Measurements from ENCODE around the gene EIF4E3. TPM values are rescaled to one million over a fixed set of nuclear protein-coding genes. Genes with fewer than 3 reads are reported as not detected.

The EIF4E3 gene
- polyA plus RNA-seq, 1 donor from 2014 or later: 1.7 TPM

DNA sequence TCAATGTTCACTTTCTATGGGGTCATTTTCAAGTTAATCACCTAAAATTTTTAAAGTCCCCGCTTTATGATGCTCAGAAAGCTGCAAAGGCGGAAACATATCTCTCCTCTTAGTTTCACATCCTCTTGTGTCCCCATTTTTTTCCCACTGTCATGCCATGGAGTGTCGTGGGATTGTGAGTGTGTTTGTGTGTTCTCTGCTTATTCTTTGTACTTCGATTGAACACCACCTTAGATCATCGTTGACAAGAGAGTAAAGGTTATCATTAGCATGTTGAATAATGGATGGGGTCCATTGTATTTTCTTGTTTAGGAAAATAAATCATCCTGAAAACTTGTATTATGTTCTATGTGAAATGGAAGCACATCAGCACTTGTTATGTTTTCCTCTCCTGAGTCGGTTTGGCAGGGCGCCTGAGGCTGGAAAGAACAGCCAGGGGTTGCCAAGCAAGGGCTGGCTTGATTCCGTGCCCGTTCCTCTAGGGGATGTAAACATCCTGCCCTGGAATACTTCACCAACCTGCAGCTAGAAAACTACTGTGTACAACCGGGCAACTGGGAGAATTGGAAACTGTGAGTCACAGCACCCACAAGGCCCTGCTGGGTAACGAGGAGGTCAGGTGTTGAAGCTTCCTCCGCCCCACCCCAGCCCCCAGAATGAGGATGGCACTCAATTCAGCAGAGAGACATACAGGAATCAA is 67.2 kb downstream of the EIF4E3 start:
- Mint-ChIP-seq H3K36me3 (no peaks in the 10 kb centered on the region), H3K4me1 (no peaks in the 10 kb centered on the region), H3K9me3 (no peaks in the 10 kb centered on the region), H3K4me3 (no peak overlapping the region), H3K27ac (peak overlapping the region in 1 of 3 donors; percentile 43), H3K27me3 (no peaks in the 10 kb centered on the region)

- Mint-ChIP-seq H3K27ac (no peak overlapping the region), H3K4me3 (no peak overlapping the region), H3K36me3 (no peaks in the 10 kb centered on the region), H3K4me1 (peaks cover 0 to 4% (median 0%) of the 10 kb centered on the region in 3 donors), H3K27me3 (peaks cover 2% of the 10 kb centered on the region), H3K9me3 (no peaks in the 10 kb centered on the region)
Observed at GRCh38 chr3:71655061-71655460, 70.1 kb downstream of the EIF4E3 start.

DNA sequence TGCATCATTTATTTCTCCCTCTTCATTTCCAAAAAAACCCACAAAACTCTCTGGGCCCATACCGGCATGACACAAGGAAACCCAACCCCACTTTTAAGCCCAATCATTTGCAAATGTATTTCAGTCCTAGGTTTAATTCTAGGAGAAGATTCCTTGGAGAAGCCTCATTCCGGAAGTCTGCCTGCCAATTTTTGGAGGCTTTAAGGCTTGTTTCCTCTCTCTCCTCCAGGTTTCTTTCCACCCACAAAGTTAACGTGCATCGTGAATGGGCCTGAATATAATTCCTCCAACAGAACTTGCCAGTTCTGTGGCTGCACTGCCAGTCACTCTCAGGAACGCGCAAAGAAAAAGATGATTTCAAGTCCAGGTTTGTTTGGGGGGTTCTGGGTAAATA is 71.8 kb downstream of the EIF4E3 start:
- Mint-ChIP-seq H3K36me3 (no peaks in the 10 kb centered on the region), H3K4me1 (peaks cover 0 to 4% (median 0%) of the 10 kb centered on the region in 3 donors), H3K27me3 (peaks cover 5% of the 10 kb centered on the region), H3K9me3 (no peaks in the 10 kb centered on the region), H3K27ac (no peak overlapping the region), H3K4me3 (no peak overlapping the region)

GRCh38 chr3:71652781-71653413 is 72.3 kb downstream of the EIF4E3 start:
- H3K4me3 Mint-ChIP-seq: no peak overlapping the region
- no peak overlapping the region for H3K27ac Mint-ChIP-seq
- no peaks in the 10 kb centered on the region for H3K9me3 Mint-ChIP-seq

GRCh38 chr3:71651625-71652024 is 73.6 kb downstream of the EIF4E3 start:
- Mint-ChIP-seq H3K4me1 (peaks cover 0 to 4% (median 0%) of the 10 kb centered on the region in 3 donors), H3K36me3 (no peaks in the 10 kb centered on the region), H3K27me3 (peaks cover 7% of the 10 kb centered on the region), H3K4me3 (no peak overlapping the region), H3K9me3 (no peaks in the 10 kb centered on the region), H3K27ac (no peak overlapping the region)

More at GRCh38 chr3:71652781-71653413, 72.3 kb downstream of the EIF4E3 start:
- peaks cover 0 to 4% (median 0%) of the 10 kb centered on the region in 3 donors for H3K4me1 Mint-ChIP-seq
- peaks cover 5% of the 10 kb centered on the region for H3K27me3 Mint-ChIP-seq
- H3K36me3 Mint-ChIP-seq: no peaks in the 10 kb centered on the region

GRCh38 chr3:71650372-71650771 is 74.8 kb downstream of the EIF4E3 start:
- Mint-ChIP-seq H3K27me3 (peaks cover 7% of the 10 kb centered on the region), H3K4me3 (no peak overlapping the region), H3K4me1 (peaks cover 0 to 4% (median 0%) of the 10 kb centered on the region in 3 donors), H3K36me3 (no peaks in the 10 kb centered on the region), H3K27ac (no peak overlapping the region), H3K9me3 (no peaks in the 10 kb centered on the region)

GRCh38 chr3:71649757-71650156 is 75.4 kb downstream of the EIF4E3 start:
- Mint-ChIP-seq H3K27me3 (peaks cover 7% of the 10 kb centered on the region), H3K27ac (no peak overlapping the region), H3K9me3 (no peaks in the 10 kb centered on the region), H3K4me3 (no peak overlapping the region), H3K36me3 (no peaks in the 10 kb centered on the region), H3K4me1 (peaks cover 0 to 4% (median 0%) of the 10 kb centered on the region in 3 donors)

- H3K27me3 Mint-ChIP-seq: peaks cover 9% of the 10 kb centered on the region
- H3K36me3 Mint-ChIP-seq: no peaks in the 10 kb centered on the region
- no peak overlapping the region for H3K4me3 Mint-ChIP-seq
- H3K4me1 Mint-ChIP-seq: peaks cover 0 to 2% (median 0%) of the 10 kb centered on the region in 3 donors
- no peaks in the 10 kb centered on the region for H3K9me3 Mint-ChIP-seq
- H3K27ac Mint-ChIP-seq: no peak overlapping the region
Observed at GRCh38 chr3:71647751-71648150, 77.5 kb downstream of the EIF4E3 start.

DNA sequence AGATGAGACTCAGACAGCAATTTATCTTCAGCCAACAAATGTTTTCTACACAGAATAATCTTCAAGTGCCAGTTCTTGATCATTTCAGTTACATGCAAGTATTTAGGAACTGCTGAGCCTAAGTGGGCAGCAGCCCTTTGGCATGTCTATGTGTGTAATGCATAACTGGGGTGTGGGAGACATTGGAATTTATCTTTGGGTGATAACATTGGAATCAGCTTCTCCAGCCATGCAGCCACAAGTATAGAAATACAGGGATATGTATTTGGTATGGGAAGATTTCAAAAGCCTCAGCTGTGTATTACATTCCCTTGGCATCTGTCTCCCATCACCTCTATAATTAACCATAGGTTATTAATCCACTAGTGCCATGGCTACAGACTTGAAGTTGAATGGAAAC is 78.2 kb downstream of the EIF4E3 start:
- H3K27ac Mint-ChIP-seq: no peak overlapping the region
- H3K4me1 Mint-ChIP-seq: no peaks in the 10 kb centered on the region
- no peaks in the 10 kb centered on the region for H3K36me3 Mint-ChIP-seq
- no peaks in the 10 kb centered on the region for H3K9me3 Mint-ChIP-seq
- H3K27me3 Mint-ChIP-seq: peaks cover 7% of the 10 kb centered on the region
- no peak overlapping the region for H3K4me3 Mint-ChIP-seq

GRCh38 chr3:71645140-71645539 is 80.1 kb downstream of the EIF4E3 start:
- Mint-ChIP-seq H3K36me3 (no peaks in the 10 kb centered on the region), H3K27me3 (peaks cover 7% of the 10 kb centered on the region), H3K4me3 (no peak overlapping the region), H3K27ac (no peak overlapping the region), H3K9me3 (no peaks in the 10 kb centered on the region), H3K4me1 (no peaks in the 10 kb centered on the region)

- no peak overlapping the region for H3K4me3 Mint-ChIP-seq
- H3K4me1 Mint-ChIP-seq: no peaks in the 10 kb centered on the region
- H3K9me3 Mint-ChIP-seq: no peaks in the 10 kb centered on the region
- H3K27ac Mint-ChIP-seq: no peak overlapping the region
- peaks cover 3% of the 10 kb centered on the region for H3K27me3 Mint-ChIP-seq
- H3K36me3 Mint-ChIP-seq: no peaks in the 10 kb centered on the region
Observed at GRCh38 chr3:71641674-71642073, 83.5 kb downstream of the EIF4E3 start.

DNA sequence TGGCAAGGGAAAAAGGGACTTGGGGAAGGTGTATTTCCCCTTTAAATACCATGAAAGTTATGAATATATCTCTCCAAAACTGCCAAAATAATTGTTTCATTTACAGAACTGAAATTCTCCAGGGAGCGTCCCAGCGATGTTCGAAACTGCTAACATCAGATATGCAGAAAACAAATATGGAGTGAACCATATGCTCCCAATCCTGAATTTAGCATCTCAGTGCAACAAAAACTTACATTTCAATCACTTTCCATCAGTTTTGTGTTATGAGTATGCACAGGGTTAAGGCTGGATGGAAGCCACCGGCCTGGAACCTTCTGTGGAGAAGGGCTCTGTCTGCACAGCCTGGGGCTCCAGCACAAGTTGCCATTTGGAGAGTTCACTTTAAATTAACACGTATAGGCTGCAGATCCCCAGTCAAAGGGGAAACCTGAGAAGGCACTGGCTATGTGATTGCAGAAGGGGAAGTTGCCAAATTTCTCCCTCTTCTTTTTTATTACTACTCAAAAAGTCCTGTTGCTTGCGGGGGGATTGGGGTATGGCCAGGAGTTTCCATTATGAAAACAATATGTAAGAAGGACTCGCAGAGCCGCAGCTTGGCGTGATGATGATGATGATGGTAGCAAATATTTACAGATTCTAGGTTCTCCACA is 84.7 kb downstream of the EIF4E3 start:
- H3K4me1 Mint-ChIP-seq: no peaks in the 10 kb centered on the region
- H3K9me3 Mint-ChIP-seq: no peaks in the 10 kb centered on the region
- no peak overlapping the region for H3K4me3 Mint-ChIP-seq
- peak overlapping the region in 1 of 3 donors; percentile 72 for H3K27ac Mint-ChIP-seq
- no peaks in the 10 kb centered on the region for H3K36me3 Mint-ChIP-seq
- H3K27me3 Mint-ChIP-seq: peaks cover 3% of the 10 kb centered on the region

DNA sequence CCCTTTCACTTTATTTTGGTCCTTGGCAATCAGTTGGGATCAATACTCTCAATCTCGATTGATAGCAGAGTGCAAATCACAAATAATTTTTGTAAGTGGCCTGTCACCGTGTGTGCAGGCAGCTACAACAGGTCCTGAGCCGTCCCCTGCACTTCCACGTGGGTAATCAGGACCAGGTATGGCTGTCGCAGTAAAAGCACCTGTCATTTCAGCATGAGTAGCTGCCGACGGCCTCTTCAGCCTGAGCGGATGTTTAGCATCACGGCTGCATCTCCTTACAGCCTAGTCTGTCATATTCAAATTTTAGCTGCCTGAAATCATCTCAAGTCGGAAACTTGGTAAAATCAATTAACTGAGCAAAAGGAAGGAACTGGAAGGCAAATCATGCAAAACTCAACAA is 88.7 kb downstream of the EIF4E3 start:
- H3K27ac Mint-ChIP-seq: no peak overlapping the region
- H3K27me3 Mint-ChIP-seq: peaks cover 3% of the 10 kb centered on the region
- no peak overlapping the region for H3K4me3 Mint-ChIP-seq
- no peaks in the 10 kb centered on the region for H3K36me3 Mint-ChIP-seq
- no peaks in the 10 kb centered on the region for H3K9me3 Mint-ChIP-seq
- H3K4me1 Mint-ChIP-seq: peaks cover 0 to 1% (median 0%) of the 10 kb centered on the region in 3 donors

- Mint-ChIP-seq H3K27ac (no peak overlapping the region), H3K27me3 (peaks cover 3% of the 10 kb centered on the region), H3K4me1 (peaks cover 0 to 1% (median 0%) of the 10 kb centered on the region in 3 donors), H3K4me3 (no peak overlapping the region), H3K36me3 (no peaks in the 10 kb centered on the region), H3K9me3 (no peaks in the 10 kb centered on the region)
Observed at GRCh38 chr3:71636001-71636400, 89.2 kb downstream of the EIF4E3 start.

GRCh38 chr3:71634671-71635070 is 90.5 kb downstream of the EIF4E3 start:
- Mint-ChIP-seq H3K4me1 (peaks cover 3 to 5% (median 3%) of the 10 kb centered on the region in 3 donors), H3K27me3 (peaks cover 3% of the 10 kb centered on the region), H3K4me3 (no peak overlapping the region), H3K9me3 (no peaks in the 10 kb centered on the region), H3K27ac (no peak overlapping the region), H3K36me3 (no peaks in the 10 kb centered on the region)

Data from IgD-negative memory B cell (primary cell).